ENCODE data around the gene VPS16.

DNA sequence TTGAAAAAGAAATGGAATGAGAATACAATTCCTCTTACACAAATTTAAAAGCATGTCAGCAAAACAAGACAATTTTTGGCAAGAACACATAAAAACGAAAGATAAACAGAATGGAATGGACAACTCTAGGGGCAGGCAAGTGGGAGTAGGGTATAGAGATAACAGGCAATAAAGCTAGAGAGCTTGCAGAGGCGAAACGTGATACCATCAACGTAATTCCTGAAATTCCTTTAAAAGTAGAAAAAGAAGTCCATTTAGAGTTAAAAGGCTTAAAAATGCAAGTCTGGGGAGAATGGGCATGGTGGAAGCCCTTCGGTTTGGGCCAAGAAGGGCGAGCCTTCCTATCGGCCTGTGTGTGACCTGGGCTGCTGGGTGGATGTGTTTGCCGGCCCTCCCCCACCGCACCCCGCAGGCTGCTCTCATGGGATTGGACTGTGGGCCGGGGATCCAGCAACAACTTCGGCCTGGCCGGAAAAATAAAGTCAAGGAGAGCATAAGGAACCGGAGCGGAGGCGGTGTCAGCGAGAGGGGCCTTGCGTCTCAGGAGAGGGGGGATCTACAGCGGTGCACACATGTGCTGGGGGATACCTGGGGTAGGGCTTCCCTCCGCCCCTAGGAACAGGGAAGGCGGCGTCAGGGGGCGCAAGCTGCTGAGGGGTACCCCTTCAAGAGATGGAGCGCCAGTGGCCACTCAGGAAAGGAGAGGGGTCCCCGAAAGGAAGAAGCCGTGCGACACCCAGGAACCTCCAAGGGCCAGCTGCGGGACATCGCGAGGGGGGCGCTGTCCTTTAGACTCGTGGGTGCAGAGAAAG lies 20.3 kb upstream of the VPS16 start:
- TF ChIP-seq POLR2AphosphoS5 (IDR thresholded peaks at IDR 0.05; ENCODE audit: insufficient read depth in 1 of 2, low read depth in 1 of 2): no peak
- TF ChIP-seq, protein P1, sequence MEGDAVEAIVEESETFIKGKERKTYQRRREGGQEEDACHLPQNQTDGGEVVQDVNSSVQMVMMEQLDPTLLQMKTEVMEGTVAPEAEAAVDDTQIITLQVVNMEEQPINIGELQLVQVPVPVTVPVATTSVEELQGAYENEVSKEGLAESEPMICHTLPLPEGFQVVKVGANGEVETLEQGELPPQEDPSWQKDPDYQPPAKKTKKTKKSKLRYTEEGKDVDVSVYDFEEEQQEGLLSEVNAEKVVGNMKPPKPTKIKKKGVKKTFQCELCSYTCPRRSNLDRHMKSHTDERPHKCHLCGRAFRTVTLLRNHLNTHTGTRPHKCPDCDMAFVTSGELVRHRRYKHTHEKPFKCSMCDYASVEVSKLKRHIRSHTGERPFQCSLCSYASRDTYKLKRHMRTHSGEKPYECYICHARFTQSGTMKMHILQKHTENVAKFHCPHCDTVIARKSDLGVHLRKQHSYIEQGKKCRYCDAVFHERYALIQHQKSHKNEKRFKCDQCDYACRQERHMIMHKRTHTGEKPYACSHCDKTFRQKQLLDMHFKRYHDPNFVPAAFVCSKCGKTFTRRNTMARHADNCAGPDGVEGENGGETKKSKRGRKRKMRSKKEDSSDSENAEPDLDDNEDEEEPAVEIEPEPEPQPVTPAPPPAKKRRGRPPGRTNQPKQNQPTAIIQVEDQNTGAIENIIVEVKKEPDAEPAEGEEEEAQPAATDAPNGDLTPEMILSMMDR (IDR thresholded peaks at IDR 0.05): no peak
